ENCODE data around the gene SUPT3H.

Gene SUPT3H

DNA sequence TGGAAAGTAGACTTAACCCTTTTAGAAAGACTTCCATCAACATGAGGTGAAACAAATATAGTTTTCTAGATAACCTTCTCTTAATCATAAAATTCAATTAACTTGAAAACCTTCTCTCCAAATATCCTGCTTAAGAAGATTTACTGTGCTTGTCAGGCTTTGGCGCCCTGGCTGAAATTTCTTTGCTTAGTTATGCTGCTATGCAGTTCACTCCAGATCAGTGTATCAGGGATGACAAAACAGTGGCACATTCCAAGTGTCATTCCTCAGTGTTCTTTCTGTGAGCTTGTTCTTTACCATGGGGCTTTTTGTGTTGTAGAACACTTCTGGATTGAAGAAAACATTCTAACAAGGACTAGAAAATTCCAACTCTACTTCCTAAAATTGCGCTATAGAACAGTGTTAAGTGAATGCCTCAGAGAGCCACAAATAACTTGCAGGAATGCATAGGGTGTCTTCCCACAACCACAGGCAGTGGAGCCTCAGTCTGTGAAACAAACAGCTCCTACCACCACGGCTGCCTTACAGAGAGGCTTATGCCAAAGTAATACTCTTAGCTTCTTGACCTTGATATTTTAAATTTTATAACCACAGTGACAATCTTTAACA lies 546.6 kb downstream of the SUPT3H start:
- DNase-seq (ENCODE audit: low spot score) = peak; percentile 22

DNA sequence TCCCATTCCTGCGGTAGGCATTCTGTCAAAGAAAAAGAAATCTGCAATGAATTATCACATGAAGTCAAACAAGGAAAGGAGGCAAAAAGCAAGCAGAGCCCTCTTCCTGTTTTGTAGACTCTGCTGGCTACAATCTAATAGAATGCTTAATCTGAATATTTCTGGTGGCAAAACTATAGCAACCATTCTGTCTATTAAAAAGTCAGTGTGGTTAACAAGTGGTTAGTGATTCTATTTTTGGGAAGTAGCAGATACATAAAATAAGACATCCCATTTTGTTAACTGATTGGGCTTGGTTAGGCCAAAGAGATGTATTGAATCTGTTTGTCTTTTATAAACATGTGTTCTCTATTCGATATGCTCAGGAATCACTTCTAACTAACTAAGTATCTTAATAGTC lies 547.9 kb downstream of the SUPT3H start:
- peak; percentile 10 for DNase-seq (ENCODE audit: low spot score)

DNA sequence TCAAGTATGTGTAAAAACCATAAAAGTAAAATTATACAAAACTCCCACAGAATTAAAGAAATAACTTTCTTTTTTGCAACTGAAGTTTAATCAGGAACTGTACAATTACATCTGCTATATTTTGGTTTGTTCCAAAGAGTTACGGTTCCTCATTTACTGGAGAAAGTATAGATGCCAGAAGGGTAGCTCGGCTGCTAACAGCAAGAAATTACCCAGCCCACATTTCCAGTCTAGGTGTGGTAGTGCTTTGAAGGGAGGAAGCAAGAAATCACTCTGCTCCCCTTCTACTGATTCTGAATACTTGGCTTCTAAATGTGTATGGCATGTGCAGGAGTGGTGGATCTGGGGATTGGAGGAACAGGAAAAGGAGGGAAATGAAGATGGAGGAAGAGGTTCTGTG lies 549.0 kb downstream of the SUPT3H start:
- DNase-seq (ENCODE audit: low spot score) = no peak

DNA sequence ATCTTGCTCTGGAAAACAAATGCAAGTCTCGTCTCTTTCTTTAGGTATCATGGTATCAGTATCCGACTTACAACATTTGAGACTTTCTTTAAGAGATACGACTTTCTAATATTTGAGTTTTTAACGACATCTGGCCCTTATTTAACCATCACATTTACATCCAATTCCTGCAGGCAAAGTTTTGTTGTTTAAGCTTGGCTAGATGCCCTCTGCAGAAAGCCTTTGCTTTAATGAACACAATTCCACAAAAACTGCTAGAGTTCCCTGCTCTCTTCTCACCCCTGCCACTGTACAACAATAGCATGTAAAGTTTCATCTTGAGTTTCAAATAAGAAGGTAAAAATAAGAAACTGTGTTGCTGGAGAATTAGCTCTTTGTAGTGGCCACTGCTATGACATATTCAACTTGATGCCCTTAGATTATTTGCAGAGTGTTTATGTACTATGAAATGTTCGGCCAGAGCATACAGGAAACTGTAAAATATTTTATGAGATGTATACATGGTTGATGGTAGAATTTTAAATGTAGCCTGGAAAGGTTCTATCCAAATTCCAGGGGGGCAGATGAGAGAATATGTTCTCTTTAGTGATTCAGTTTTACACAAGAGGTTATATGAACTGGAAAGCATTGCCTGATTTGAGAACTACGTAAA lies 551.6 kb downstream of the SUPT3H start:
- DNase-seq (ENCODE audit: low spot score) = no peak

- DNase-seq (ENCODE audit: low spot score) = no peak
Measured at GRCh38 chr6:44825273-44825672, 552.5 kb downstream of the SUPT3H start.

DNA sequence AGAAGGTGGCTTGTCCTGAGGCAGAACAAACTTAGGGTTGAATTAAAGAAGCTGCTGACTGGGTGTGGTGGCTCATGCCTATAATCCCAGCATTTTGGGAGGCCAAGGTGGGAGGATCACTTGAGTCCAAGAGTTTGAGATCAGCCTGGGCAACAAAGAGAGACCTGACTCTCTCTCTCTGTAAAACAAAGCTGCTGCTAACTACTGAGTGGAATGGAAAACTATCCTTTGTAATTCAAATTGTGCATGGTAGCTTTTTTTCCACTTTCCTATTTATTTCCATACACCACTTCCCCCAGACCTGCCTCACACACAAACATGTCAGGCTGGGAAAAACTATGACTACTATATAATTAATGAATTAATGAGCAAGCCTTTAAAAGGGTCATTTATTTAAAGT lies 553.2 kb downstream of the SUPT3H start:
- DNase-seq (ENCODE audit: low spot score) = no peak

DNA sequence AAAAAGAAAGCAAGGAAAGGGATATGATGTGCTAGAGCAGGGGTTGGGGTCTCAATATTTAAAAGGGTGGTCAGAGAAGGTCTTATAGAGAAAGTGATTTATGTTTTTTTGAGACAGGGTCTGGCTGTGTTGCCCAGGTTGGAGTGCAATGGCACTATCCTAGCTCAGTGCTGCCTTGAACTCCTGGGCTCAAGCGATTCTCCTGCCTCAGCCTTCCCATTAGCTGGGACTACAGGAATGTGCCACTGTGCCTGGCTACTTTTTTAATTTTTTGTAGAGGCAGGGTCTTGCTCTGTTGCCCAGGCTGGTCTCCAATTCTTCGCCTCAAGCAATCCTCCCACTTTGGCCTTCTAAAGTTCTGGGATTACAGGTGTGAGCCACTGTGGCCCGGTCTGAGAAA lies 557.0 kb downstream of the SUPT3H start:
- no peak for DNase-seq (ENCODE audit: low spot score)

GRCh38 chr6:44820321-44820720 lies 557.4 kb downstream of the SUPT3H start:
- DNase-seq (ENCODE audit: low spot score) = no peak

- no peak for DNase-seq (ENCODE audit: low spot score)
Measured at GRCh38 chr6:44811456-44811855, 566.3 kb downstream of the SUPT3H start.

- DNase-seq (ENCODE audit: low spot score) = no peak
Measured at GRCh38 chr6:44809258-44809657, 568.5 kb downstream of the SUPT3H start.

DNA sequence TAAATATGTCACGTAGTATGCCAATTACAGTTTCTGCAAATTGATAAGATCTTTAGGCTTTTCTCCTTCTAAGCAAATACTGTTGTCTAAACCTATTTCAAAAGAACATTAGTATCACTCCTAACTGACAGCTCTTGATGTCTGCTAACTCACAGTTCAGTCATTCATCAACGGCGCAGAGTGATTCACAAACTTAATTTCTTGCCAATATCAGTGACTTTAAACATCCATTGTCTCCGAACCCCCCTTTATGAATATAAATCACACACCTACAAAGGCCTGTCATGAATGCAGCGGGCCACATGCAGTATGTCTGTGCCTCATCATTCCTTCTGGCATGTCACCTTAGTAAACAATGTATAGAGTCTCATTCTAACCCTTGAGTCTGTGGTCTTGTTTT lies 569.6 kb downstream of the SUPT3H start:
- DNase-seq (ENCODE audit: low spot score) = no peak

GRCh38 chr6:44806656-44807055 lies 571.1 kb downstream of the SUPT3H start:
- no peak for DNase-seq (ENCODE audit: low spot score)

DNA sequence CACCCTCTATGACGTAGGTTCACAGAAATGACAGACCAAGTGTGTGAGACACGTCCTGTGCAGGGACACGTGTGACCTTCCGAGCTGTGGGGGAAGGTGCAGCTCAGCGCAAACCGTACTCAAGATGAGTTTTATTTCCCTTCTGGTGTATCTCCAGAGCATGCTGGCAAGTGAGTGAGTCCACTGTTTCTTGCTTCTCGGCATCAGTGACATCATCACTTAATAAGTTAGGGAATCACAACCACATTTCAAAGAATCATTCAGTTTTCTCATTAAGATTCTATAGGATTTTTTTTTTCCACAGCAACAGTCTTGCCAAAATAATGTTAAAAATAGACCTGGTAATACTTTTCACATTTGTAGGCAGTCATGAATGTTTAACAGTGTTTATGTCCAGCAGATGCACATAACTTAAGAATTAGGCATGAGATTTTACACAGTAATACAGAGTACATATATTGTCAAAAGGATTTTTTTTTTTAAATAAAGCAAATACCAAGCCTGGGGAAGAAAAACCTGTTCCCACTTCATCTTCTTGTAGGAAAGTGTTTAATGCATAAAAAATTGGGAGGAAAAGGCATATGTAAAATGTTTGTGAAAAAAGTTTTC lies 572.4 kb downstream of the SUPT3H start:
- peak; percentile 64 for DNase-seq (ENCODE audit: low spot score)

DNA sequence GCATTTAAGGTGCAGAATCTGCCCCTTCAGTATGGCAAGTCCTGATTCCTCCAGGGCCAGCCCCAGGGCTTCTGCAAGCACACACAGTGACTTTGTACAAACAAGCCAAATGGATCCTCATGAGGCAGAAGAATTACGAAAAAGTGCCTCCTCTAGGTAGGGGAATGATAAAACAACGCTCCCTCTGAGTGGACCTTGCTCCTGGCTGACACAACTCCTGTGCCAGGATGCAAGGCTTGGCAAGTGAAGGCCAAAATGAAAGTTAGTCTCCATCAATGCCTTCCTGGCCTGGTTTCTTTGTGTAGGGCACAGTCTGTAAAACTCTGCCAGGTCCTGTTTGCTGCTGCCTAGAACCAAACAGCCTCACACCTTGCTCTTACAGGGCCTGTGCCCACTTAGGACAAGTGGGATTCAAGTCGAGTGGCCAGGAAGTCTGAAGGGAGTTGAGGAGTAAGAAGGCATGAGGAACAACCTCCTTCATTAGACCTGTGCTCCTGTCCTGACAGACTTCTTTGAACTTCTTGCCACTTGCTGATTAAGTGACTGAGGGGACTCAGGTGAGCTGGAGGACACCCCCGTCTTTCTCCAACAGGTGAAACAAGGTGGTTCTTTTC lies 573.1 kb downstream of the SUPT3H start:
- no peak for DNase-seq (ENCODE audit: low spot score)

GRCh38 chr6:44804016-44804415 lies 573.7 kb downstream of the SUPT3H start:
- no peak for DNase-seq (ENCODE audit: low spot score)

DNA sequence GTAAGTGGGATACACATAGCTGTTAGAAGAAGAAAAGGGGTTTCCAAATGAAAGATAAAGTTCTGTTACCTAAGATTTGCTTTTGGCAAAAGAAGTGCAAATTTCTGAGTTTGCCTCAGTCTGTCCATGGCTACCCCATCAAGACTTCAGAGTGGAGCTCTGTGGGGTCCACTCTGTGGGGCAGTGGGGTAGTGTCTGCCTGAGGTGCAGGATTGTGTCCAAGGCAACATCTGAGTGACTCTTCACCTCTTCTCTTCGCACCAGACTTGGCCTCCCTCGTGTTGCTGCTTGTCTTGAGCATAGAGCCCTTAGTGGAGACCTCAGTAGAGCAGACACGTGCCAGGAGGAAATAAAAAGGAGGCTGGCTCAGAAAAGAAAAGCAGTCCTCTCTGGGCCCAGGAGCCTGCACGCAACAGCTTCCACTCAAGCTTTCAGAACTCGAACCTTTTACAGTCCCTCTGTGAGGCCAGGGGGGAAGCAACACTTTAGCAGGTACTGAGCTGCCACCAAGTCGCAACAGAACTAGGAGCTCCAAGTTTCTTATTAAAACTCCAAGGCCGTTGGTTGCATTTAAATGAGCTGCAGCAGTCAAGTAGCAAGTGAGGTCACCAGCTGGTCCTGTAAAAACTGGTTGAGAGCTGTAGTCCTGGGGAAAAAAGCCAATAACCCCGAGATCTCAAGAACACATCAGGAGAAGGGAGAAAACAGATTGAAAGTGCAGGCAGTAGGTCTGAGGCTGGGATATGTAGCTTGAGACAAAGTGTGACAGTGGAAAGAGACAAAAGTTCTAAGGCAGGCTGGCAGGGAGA lies 576.7 kb downstream of the SUPT3H start:
- peak; percentile 37 for DNase-seq (ENCODE audit: low spot score)

DNA sequence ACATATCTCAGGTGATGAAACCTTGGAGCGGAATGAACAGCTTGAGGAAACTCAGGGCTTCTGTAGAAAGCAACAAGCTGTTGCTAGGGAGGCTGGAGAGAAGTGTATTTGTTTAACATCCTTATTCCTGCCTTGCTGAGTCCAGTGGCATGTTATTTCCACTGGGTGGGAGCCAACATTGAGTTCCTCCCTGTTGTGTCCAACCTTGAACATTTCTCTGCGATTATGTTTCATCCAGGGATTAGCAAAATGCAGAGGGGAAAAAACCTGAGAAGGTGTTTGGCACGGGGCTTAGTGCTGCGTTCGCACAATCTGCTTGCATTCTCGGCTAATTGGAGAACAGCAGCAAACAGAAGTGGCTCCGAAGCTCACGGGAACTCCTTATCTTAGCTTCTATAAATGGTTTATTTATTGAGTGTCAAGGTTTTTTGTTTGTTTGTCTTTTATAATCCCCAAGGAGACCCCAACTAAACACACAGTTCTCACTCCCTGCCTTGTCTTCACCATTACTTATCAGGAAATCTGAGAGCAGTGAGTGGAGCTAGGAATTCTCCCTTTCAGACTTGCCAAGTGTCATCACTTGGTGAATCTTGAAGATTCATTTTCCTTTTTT lies 577.5 kb downstream of the SUPT3H start:
- peak; percentile 38 for DNase-seq (ENCODE audit: low spot score)

DNA sequence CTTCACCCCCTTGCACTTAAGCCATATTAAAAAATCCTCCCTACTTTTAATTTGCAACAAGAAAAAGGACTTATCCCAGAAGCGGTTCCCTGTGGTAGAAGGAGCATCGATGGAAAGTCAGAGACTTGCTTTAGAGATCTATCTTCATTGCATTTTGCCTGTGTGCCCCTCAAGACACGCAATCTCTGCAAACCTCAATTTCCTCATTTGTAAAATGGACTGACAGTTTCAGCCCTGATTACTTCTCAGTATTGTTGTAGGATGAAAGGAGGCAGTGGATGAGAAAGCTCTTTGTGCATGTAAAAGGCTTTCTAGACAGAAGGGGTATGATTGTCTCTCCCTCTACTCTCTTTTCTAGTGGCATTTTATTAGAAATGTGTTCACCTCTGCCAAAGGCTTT lies 580.0 kb downstream of the SUPT3H start:
- no peak for DNase-seq (ENCODE audit: low spot score)

GRCh38 chr6:44795326-44795725 lies 582.4 kb downstream of the SUPT3H start:
- no peak for DNase-seq (ENCODE audit: low spot score)

- no peak for DNase-seq (ENCODE audit: low spot score)
Measured at GRCh38 chr6:44789806-44790205, 587.9 kb downstream of the SUPT3H start.

DNA sequence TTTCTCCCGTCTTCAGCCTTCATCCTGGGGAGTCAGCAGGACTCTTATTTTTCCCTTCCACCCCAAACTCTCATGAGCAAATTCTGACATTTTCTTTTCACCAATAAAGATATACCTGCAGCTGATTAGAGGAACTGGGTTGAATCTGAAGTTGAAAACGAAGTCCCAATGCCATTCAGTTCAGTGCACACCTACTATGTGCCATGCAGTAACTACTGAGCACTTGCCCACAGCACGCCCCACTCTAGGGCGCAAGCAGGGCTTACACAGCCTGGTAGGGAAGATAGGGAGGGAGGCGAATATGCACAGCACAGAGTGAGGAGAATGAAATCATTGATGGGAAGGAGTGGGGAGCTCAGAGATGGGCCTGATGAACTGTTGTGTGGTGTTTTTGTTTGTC lies 588.7 kb downstream of the SUPT3H start:
- no peak for DNase-seq (ENCODE audit: low spot score)

GRCh38 chr6:44788387-44788981 lies 589.2 kb downstream of the SUPT3H start:
- no peak for DNase-seq (ENCODE audit: low spot score)

All from AG20443 (cell line).